CD4-positive, alpha-beta memory T cell (primary cell): Measurements from ENCODE around the gene MBD3. TPM values are rescaled to one million over a fixed set of nuclear protein-coding genes. Genes with fewer than 3 reads are reported as not detected.
"Not testable (repeated sequence)": the region's sequence is repeated elsewhere in the genome, so short reads cannot be mapped to it uniquely, and the experiment has no call there.

Experiments used
- CTCF ChIA-PET: fragments of 350-600 bp; sonication (Branson Sonifier 250); formaldehyde crosslinking; loops from one replicate; lab custom pipeline; 2021; ENCODE audit warnings: inconsistent platforms; ENCODE audit not compliant: partially characterized antibody; lab: Charles Lee
- POLR2A ChIA-PET: fragments of 350-600 bp; sonication (Branson Sonifier 250); formaldehyde crosslinking; loops from one replicate; lab custom pipeline; 2021; ENCODE audit not compliant: partially characterized antibody; lab: Charles Lee
- DNase-seq, 5 donors: peaks; one replicate each; pipeline versions ENCODE4 v3.0.0 to v3.0.0-alpha.2; 2020 to 2022; ENCODE audit warnings: mixed read lengths in 1 of 5
- H3K27ac ChIP-seq: one replicate; pipeline ENCODE4 v1.7.0; 2013; ENCODE audit warnings: low read depth, low read length
- H3K27me3 ChIP-seq: 2 replicates; pipeline ENCODE4 v1.7.0; 2013; ENCODE audit warnings: mild to moderate bottlenecking, low read length, moderate library complexity; ENCODE audit not compliant: insufficient read depth
- H3K36me3 ChIP-seq: 2 replicates; pipeline ENCODE4 v1.7.0; 2013; ENCODE audit warnings: mild to moderate bottlenecking, low read length, moderate library complexity; ENCODE audit not compliant: insufficient read depth
- H3K4me1 ChIP-seq: 2 replicates; pipeline ENCODE4 v1.7.0; 2013; ENCODE audit warnings: mild to moderate bottlenecking, low read length, moderate library complexity; ENCODE audit not compliant: insufficient read depth
- H3K4me3 ChIP-seq, 2 donors: one replicate each; pipeline ENCODE4 v1.7.0; 2013; ENCODE audit warnings: low read length in 2 of 2, mild to moderate bottlenecking in 1 of 2
- H3K9me3 ChIP-seq, 2 donors: one replicate each; pipeline ENCODE4 v1.7.0; 2013; ENCODE audit warnings: low read length in 2 of 2, control low read depth in 1 of 2; ENCODE audit not compliant: control insufficient read depth in 1 of 2
- H3K27ac Mint-ChIP-seq, 7 donors: one replicate each; pipeline ENCODE4 v1.8.0; 2020 to 2021; ENCODE audit warnings: mixed read lengths in 7 of 7, mild to moderate bottlenecking in 6 of 7, inconsistent platforms in 3 of 7, moderate library complexity in 3 of 7
- H3K27me3 Mint-ChIP-seq, 2 donors: one replicate each; pipeline ENCODE4 v1.8.0; 2020 to 2021; ENCODE audit warnings: mixed read lengths in 2 of 2
- H3K36me3 Mint-ChIP-seq, 2 donors: one replicate each; pipeline ENCODE4 v1.8.0; 2020 to 2021; ENCODE audit warnings: mixed read lengths in 2 of 2, inconsistent platforms in 1 of 2, mild to moderate bottlenecking in 1 of 2
- H3K4me1 Mint-ChIP-seq, 4 donors: one replicate each; pipeline ENCODE4 v1.8.0; 2020 to 2021; ENCODE audit warnings: mixed read lengths in 4 of 4, mild to moderate bottlenecking in 1 of 4
- H3K4me3 Mint-ChIP-seq, 8 donors: one replicate each; pipeline ENCODE4 v1.8.0; 2020 to 2021; ENCODE audit warnings: mixed read lengths in 8 of 8, mild to moderate bottlenecking in 7 of 8, moderate library complexity in 6 of 8, inconsistent platforms in 3 of 8
- H3K9me3 Mint-ChIP-seq, 8 donors: one replicate each; pipeline ENCODE4 v1.8.0; 2020 to 2021; ENCODE audit warnings: mixed read lengths in 8 of 8, mild to moderate bottlenecking in 5 of 8, inconsistent platforms in 3 of 8, moderate library complexity in 1 of 8
- intact Hi-C: fragments of 100-400 bp; cut with micrococcal nuclease; formaldehyde crosslinking; loops from one replicate; pipeline ENCODE4 v1.15.1; 2023
- polyA plus RNA-seq, 2 donors: library from polyadenylated mRNA; unstranded; fragments of 300-500 nt; fragmentation: Illumina TruSeq; gene quantifications; one replicate each; pipeline ENCODE4 v1.2.3, GENCODE V29; 2021
- total RNA-seq, 2 experiments: library from RNA; stranded (reverse); gene quantifications; one replicate each; pipeline ENCODE4 v1.2.3, GENCODE V29; 2021

Gene MBD3, protein sequence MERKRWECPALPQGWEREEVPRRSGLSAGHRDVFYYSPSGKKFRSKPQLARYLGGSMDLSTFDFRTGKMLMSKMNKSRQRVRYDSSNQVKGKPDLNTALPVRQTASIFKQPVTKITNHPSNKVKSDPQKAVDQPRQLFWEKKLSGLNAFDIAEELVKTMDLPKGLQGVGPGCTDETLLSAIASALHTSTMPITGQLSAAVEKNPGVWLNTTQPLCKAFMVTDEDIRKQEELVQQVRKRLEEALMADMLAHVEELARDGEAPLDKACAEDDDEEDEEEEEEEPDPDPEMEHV
- total RNA-seq (10 to 100 TPM; 56.9 to 62.8 TPM), polyA plus RNA-seq (10 to 100 TPM in 1 of 2 donors, 1 to 10 TPM in 1; 3.9 to 12.2 TPM)

DNA sequence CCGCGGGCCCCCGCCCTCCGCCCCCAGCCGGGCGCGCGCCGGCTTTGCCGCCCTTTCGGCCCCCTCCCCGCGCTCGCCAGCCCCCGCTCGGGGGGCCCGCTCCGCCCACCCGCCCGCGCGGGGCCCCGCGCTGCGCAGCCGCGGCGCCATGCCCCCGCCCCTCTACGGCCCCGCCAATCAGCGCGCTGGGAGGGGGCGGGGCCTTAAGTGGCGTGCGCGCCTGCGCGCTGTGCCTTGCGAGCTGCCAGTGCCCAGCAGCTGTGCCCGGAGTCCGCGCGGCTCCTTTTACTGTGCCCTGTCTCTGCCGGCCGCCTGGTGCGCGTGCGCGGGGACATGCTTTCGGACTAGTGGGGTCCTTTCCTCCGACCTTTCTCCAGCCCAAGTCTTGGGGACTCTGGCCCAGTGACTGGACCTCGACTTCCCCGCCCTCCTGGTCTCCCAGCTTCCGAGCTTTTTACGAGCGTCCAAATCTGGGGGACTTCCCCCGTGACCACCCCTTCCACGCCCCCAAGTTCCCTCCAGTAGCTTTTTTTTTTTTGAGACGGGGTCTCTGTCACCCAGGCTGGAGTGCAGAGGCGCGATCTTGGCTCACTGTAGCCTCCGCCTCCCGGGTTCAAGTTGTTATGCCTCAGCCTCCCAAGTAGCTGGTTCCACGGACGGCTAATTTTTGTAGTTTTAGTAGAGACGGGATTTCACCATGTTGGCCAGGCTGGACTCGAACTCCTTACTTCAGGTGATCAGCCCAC is at the start of gene MBD3:
Gene MBD3 (minus strand): TSS at position 111 of the 746 bp plus-strand sequence. CDS start 234 bp downstream, outside the sequence.
- Mint-ChIP-seq H3K9me3 (no peaks in the 10 kb centered on the region), H3K27me3 (no peaks in the 10 kb centered on the region), H3K36me3 (peaks cover 8 to 15% of the 10 kb centered on the region in 2 donors), H3K4me1 (peaks cover 9 to 26% (median 15%) of the 10 kb centered on the region in 4 donors), H3K27ac (peak within 1 kb of the TSS; percentile 90 to 96 (median 92)), H3K4me3 (peak within 1 kb of the TSS; percentile 87 to 93 (median 89))
- peak; percentile 83 to 90 (median 88) for DNase-seq
- POLR2A ChIA-PET: interaction anchor here (0.6 to 4.9 kb wide), 11 partner anchors 9 to 188 kb away, joined by 3 to 86 read pairs (median 4); partner anchors contain the start of genes MEX3D, TCF3 and UQCR11
- intact Hi-C loops: loop anchor here (1.0 to 5.0 kb wide), 5 partner anchors 12 to 219 kb away; partner anchors contain the start of genes ATP8B3, DAZAP1, MEX3D and TCF3
- Histone ChIP-seq H3K27ac (peak within 1 kb of the TSS; percentile 88), H3K9me3 (no peaks in the 10 kb centered on the region), H3K36me3 (peaks cover 10% of the 10 kb centered on the region), H3K27me3 (no peaks in the 10 kb centered on the region), H3K4me1 (peaks cover 24% of the 10 kb centered on the region), H3K4me3 (peak within 1 kb of the TSS; percentile 30 to 86)
- CTCF ChIA-PET: interaction anchor here (0.6 to 1.4 kb wide), 5 partner anchors 13 to 79 kb away, joined by 3 to 8 read pairs (median 3); partner anchors contain the start of gene UQCR11

DNA sequence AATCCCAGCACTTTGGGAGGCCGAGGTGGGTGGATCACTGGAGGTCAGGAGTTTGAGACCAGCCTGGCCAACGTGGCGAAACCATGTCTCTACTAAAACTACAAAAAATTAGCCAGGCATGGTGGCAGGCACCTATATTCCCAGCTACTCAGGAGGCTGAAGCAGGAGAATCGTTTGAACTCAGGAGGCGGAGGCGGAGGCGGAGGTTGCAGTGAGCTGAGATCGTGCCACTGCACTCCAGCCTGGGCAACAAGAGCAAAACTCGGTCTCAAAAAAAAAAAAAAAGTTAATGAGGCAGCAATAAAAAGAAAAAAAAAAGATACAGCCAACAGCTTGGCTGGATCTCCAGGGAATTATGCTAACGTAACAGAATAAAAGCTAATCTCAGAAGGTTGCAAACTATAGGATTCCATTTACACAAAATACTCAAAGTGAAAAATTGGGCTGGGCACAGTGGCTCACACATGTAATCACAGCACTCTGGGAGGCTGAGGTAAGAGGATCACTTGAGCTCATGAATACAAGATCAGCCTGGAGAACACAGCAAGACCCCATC is 48.3 kb upstream of the MBD3 start:
- H3K4me3 ChIP-seq, H3K9me3 ChIP-seq, H3K27me3 Mint-ChIP-seq, H3K4me1 Mint-ChIP-seq, intact Hi-C loops, H3K27ac ChIP-seq, H3K4me3 Mint-ChIP-seq, H3K9me3 Mint-ChIP-seq, H3K36me3 ChIP-seq, POLR2A ChIA-PET, DNase-seq, H3K4me1 ChIP-seq, H3K27me3 ChIP-seq: not testable (repeated sequence)
- H3K36me3 Mint-ChIP-seq: peaks cover 15 to 25% of the 10 kb centered on the region in 2 donors
- CTCF ChIA-PET: interaction anchor here (0.6 to 1.1 kb wide), 2 partner anchors 48 to 201 kb away, joined by 3 read pairs; partner anchors contain the start of gene MBD3
- H3K27ac Mint-ChIP-seq: peak overlapping the region in 1 of 7 donors; percentile 31

DNA sequence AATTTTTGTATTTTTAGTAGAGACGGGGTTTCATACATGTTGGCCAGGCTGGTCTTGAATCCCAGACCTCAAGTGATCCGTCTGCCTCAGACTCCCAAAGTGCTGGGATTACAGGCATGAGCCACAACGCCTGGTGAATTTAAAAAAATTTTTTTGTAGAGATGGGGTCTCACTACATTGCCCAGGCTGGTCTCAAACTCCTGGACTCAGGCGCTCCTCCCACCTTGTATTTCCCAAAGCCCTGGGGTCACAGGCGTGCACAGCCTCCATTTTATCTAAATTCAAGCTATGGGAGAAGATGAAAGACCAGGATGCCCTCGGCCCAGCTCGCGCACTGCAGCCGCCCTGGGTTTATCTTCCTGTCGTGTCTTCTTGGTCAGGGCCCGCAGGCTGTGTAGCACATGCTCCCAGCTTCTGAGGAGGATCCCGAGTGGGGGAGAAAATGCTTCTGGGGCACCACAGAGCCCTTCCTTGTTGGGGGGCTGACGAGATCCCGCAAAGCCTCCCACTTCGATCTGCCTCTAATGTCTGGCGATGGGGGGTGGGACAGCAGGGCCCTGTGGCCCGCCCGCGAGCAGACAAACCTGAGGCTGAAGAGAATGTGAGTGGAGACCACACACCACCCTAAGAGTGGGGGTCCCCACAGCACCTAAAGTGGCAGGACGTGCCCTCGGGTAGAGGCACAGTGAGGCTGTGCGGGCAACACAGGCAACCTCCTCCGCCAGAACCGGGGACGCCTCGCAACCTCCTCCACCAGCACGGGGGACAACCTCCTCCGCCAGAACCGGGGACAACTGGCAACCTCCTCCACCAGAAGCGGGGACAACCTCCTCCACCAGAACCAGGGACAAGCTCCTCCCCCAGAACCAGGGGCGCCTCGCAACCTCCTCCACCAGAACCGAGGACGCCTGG is 43.9 kb upstream of the MBD3 start:
- Mint-ChIP-seq H3K4me3 (no peak overlapping the region), H3K4me1 (peaks cover 0 to 5% (median 2%) of the 10 kb centered on the region in 4 donors), H3K27ac (no peak overlapping the region), H3K27me3 (no peaks in the 10 kb centered on the region), H3K9me3 (no peaks in the 10 kb centered on the region), H3K36me3 (peaks cover 20 to 21% of the 10 kb centered on the region in 2 donors)
- no peaks in the 10 kb centered on the region for H3K27me3 ChIP-seq
- H3K4me3 ChIP-seq: no peak overlapping the region
- H3K36me3 ChIP-seq: peaks cover 24% of the 10 kb centered on the region
- intact Hi-C loops: no loop called here
- CTCF ChIA-PET: no interaction called here
- no peaks in the 10 kb centered on the region for H3K4me1 ChIP-seq
- no peak overlapping the region for H3K27ac ChIP-seq
- H3K9me3 ChIP-seq: no peaks in the 10 kb centered on the region
- POLR2A ChIA-PET: interaction anchor here (0.7 kb wide), 1 partner anchor 15 kb away, joined by 3 read pairs; no protein-coding TSS in a partner anchor
- peak in 1 of 5 donors; percentile 16 for DNase-seq

DNA sequence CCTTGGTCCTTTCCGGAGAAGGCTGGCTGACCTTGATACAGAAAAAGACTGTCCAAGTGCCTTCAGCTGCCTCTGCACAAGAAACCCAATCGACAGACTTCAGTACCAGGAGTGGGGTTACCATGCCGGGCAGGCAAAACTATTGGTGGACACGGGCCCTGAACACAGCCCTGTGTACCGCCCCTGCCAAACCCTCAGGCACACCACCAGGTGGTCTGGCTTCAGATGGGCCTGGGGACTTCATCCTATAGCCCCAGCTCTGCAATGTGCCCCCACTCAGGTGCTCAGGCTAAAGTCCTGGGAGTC is 42.2 kb upstream of the MBD3 start:
- intact Hi-C loops: no loop called here
- ChIA-PET CTCF (no interaction called here), POLR2A (no interaction called here)
- no peaks in the 10 kb centered on the region for H3K27me3 Mint-ChIP-seq
- Histone ChIP-seq H3K4me3 (no peak overlapping the region), H3K27ac (no peak overlapping the region), H3K27me3 (no peaks in the 10 kb centered on the region), H3K4me1 (no peaks in the 10 kb centered on the region), H3K9me3 (no peaks in the 10 kb centered on the region), H3K36me3 (peaks cover 23% of the 10 kb centered on the region)
- peaks cover 19 to 20% of the 10 kb centered on the region in 2 donors for H3K36me3 Mint-ChIP-seq
- peak in 1 of 5 donors; percentile 6 for DNase-seq
- H3K9me3 Mint-ChIP-seq: no peaks in the 10 kb centered on the region
- no peak overlapping the region for H3K27ac Mint-ChIP-seq
- H3K4me1 Mint-ChIP-seq: peaks cover 0 to 5% (median 2%) of the 10 kb centered on the region in 4 donors
- no peak overlapping the region for H3K4me3 Mint-ChIP-seq

DNA sequence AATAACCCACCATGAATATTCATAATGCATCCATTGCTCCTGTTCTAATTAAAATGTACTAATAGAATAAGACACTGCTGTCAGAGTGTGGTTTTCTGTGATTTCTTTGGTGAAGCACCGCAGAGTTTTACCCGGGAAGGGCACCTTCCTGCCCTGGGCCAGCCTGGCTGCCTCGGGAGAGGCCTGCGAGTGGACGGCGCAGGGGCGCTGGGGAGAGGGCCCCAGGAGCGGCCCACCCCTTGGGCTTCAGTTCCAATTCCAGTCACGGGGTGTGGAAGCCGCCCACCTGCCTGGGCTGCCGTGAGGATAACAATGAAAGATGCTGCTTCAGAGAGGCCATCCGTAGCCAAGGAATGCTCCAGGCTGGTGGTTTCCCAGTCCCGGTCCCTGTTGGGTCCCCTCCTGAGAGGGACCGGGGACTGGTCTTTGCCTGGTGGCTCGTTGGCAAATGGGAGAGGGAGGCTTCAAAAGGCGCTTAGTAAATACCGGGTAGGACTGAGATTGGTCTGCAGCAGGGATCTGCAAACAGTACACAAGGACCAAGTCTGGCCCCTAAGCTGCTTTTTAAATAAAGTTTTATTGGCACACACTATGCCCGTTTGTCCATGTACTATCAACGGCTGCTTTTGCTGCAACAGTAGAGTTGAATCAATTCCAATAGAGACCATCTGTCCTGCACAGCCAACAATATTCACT is 41.7 kb upstream of the MBD3 start:
- no peak for DNase-seq
- Mint-ChIP-seq H3K27me3 (no peaks in the 10 kb centered on the region), H3K9me3 (no peaks in the 10 kb centered on the region), H3K4me3 (no peak overlapping the region), H3K4me1 (peaks cover 0 to 5% (median under 1%) of the 10 kb centered on the region in 4 donors), H3K36me3 (peaks cover 14 to 16% of the 10 kb centered on the region in 2 donors), H3K27ac (no peak overlapping the region)
- Histone ChIP-seq H3K36me3 (peaks cover 20% of the 10 kb centered on the region), H3K4me3 (no peak overlapping the region), H3K27me3 (no peaks in the 10 kb centered on the region), H3K9me3 (no peaks in the 10 kb centered on the region), H3K27ac (no peak overlapping the region), H3K4me1 (no peaks in the 10 kb centered on the region)
- ChIA-PET POLR2A (no interaction called here), CTCF (no interaction called here)
- intact Hi-C loops: no loop called here

DNA sequence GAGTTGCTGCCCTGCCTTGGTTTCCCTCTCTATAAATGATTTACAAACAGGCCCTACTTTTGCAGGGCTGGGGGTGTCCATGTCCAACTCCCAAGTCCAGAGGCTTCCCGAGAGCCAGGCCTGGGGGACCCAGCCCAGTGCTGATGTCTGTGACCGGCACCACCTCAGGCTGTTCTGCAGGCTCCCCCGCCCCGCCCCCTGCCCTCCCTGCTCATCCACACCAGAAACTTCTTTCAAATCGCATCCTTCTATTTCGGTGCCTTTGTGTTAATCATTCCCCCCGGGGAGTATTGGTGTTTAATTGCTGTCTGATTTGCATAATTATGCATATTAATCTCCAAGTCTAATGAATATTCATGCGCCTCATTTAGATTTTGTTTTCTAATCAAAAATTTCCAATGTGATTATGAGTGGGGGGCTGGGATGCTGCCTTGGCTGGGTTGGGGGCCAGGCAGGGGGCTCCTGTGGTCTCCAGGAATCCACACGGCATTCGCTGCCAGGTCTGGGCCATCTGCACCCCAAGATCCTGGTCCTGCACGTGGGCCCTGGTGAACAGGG is 40.7 kb upstream of the MBD3 start:
- Mint-ChIP-seq H3K4me1 (peaks cover 0 to 2% (median under 1%) of the 10 kb centered on the region in 4 donors), H3K9me3 (no peaks in the 10 kb centered on the region), H3K27me3 (no peaks in the 10 kb centered on the region), H3K36me3 (peaks cover 10 to 11% of the 10 kb centered on the region in 2 donors), H3K27ac (peak overlapping the region in 1 of 7 donors; percentile 35), H3K4me3 (no peak overlapping the region)
- peaks cover 15% of the 10 kb centered on the region for H3K36me3 ChIP-seq
- intact Hi-C loops: no loop called here
- H3K9me3 ChIP-seq: no peaks in the 10 kb centered on the region
- no peak overlapping the region for H3K27ac ChIP-seq
- no peaks in the 10 kb centered on the region for H3K4me1 ChIP-seq
- H3K27me3 ChIP-seq: no peaks in the 10 kb centered on the region
- ChIA-PET POLR2A (no interaction called here), CTCF (no interaction called here)
- peak in 1 of 5 donors; percentile 8 for DNase-seq
- H3K4me3 ChIP-seq: no peak overlapping the region
